ENCODE measurements around the gene FAM222B.

- no peak for TF ChIP-seq POLR2A (IDR thresholded peaks at IDR 0.05)
- no peak for TF ChIP-seq CTCF (IDR thresholded peaks at IDR 0.05)
- no peak for TF ChIP-seq POLR2AphosphoS5 (IDR thresholded peaks at IDR 0.05)
Observed at GRCh38 chr17:28758411-28759121, 84.0 kb downstream of the FAM222B start.

Measured in suprapubic skin (tissue), 4 donors.